K562 (cell line): Measurements from ENCODE around the gene LRTM1. TPM values are rescaled to one million over a fixed set of nuclear protein-coding genes. Genes with fewer than 3 reads are reported as not detected.

Source experiments
- ATAC-seq: fragments of 200-7000 bp; cut with Tn5 transposase; 3 replicates; pipeline ENCODE4 v1.9.1; 2020; ENCODE audit warnings: moderate library complexity
- BruUV-seq: library from RNA; stranded (reverse); fragments of 400-500 nt; replicated peaks from 2 replicates; lab custom pipeline; 2021; lab: Mats Ljungman, UMichigan
- CTCF ChIA-PET: fragments of 300-600 bp; formaldehyde crosslinking; extraction: SDS; loops from one replicate; lab custom pipeline; 2021; ENCODE audit warnings: low intra/inter-chr PET ratio; lab: Yijun Ruan, JAX
- POLR2A ChIA-PET: fragments of 300-600, 350-650 bp; sonication (Branson Sonifier 250); formaldehyde crosslinking; extraction: SDS; loops from one replicate; lab custom pipeline; 2021; ENCODE audit warnings: antibody characterized with exemption, inconsistent platforms; lab: Yijun Ruan, JAX
- DNase-seq, 4 experiments: peaks; one replicate each; pipeline versions ENCODE4 v3.0.0 to v3.0.0-alpha.2; 2011 to 2018; ENCODE audit warnings: low spot score in 3 of 4, mixed read lengths in 3 of 4; ENCODE audit errors: extremely low read depth in 1 of 4
- FAIRE-seq: peaks from 2 replicates; lab custom pipeline; 2011; peaks lifted over from hg19 to GRCh38; lab: Jason Lieb, UNC
- H2AFZ ChIP-seq: 2 replicates; pipeline ENCODE4 v1.6.0; 2011; ENCODE audit warnings: low read depth, low read length, control low read depth, inconsistent platforms
- H3K27ac ChIP-seq: fragments of 200-600 bp; 3 replicates; pipeline ENCODE4 v1.8.0; 2011; ENCODE audit warnings: low read depth, mild to moderate bottlenecking, control low read depth, inconsistent platforms, low read length, moderate library complexity, mixed read lengths; ENCODE audit errors: extremely low read depth
- H3K27me3 ChIP-seq, 2 experiments: fragments of 300-600 bp in 1 of 2; 2 replicates in 1 of 2; 3 replicates in 1 of 2; pipeline versions ENCODE4 v1.6.0 to v1.8.0; 2011; ENCODE audit warnings: inconsistent platforms in 2 of 2, low read length in 2 of 2, mild to moderate bottlenecking in 1 of 2, mixed read lengths in 1 of 2, moderate library complexity in 1 of 2; ENCODE audit not compliant: control insufficient read depth in 2 of 2, insufficient read depth in 2 of 2
- H3K36me3 ChIP-seq: fragments of 300-600 bp; 3 replicates; pipeline ENCODE4 v1.8.0; 2011; ENCODE audit warnings: mild to moderate bottlenecking, low read length, inconsistent platforms; ENCODE audit not compliant: control insufficient read depth, insufficient read depth
- H3K4me1 ChIP-seq, 2 experiments: fragments of 200-600 bp in 1 of 2; replicated peaks in 1 of 2; 2 replicates in 1 of 2; 3 replicates in 1 of 2; pipeline versions ENCODE4 v1.5.1 to v1.8.0; 2011; ENCODE audit warnings: inconsistent platforms in 2 of 2, low read length in 2 of 2, mild to moderate bottlenecking in 1 of 2, mixed read lengths in 1 of 2, moderate library complexity in 1 of 2; ENCODE audit not compliant: control insufficient read depth in 2 of 2, insufficient read depth in 2 of 2
- H3K4me2 ChIP-seq: 2 replicates; pipeline ENCODE4 v1.6.1; 2011; ENCODE audit warnings: low read length, control low read depth, inconsistent platforms, mixed read lengths; ENCODE audit not compliant: insufficient read depth
- H3K4me3 ChIP-seq: fragments of 200-600 bp; sonication (generic), shearing (Covaris generic); 2 replicates; pipeline ENCODE4 v1.5.1; 2016; ENCODE audit warnings: control low read depth, inconsistent platforms
- H3K79me2 ChIP-seq: fragments of 200-600 bp; 3 replicates; pipeline ENCODE4 v1.8.0; 2011; ENCODE audit warnings: low read length, inconsistent platforms; ENCODE audit not compliant: control insufficient read depth, insufficient read depth
- H3K9ac ChIP-seq, 2 experiments: 2 replicates each; pipeline versions ENCODE4 v1.6.0 to v1.6.1; 2011; ENCODE audit warnings: low read depth in 2 of 2, low read length in 2 of 2, control low read depth in 1 of 2, inconsistent platforms in 1 of 2, mild to moderate bottlenecking in 1 of 2, mixed read lengths in 1 of 2; ENCODE audit not compliant: insufficient read depth in 1 of 2
- H3K9me1 ChIP-seq: one replicate; pipeline ENCODE4 v1.6.0; 2011; ENCODE audit warnings: inconsistent platforms, mild to moderate bottlenecking, low read length, moderate library complexity; ENCODE audit not compliant: control insufficient read depth, insufficient read depth
- H3K9me3 ChIP-seq: replicated peaks from 2 replicates; pipeline ENCODE4 v1.5.1; 2011; ENCODE audit warnings: low read depth, low read length, inconsistent platforms; ENCODE audit not compliant: control insufficient read depth, insufficient read depth
- H4K20me1 ChIP-seq: replicated peaks from 2 replicates; pipeline ENCODE4 v1.6.1; 2011; ENCODE audit warnings: low read length, inconsistent platforms, mixed read lengths; ENCODE audit not compliant: control insufficient read depth, insufficient read depth
- ATF3 ChIP-seq, 2 experiments: fragments of 450-650 bp in 1 of 2; sonication (generic) in 1 of 2; formaldehyde crosslinking in 1 of 2; IDR thresholded peaks in 1 of 2; conservative IDR thresholded peaks in 1 of 2; 2 replicates each; pipeline versions ENCODE4 v1.6.1 to v1.8.1; 2016 to 2023; ENCODE audit warnings: mild to moderate bottlenecking in 2 of 2, moderate library complexity in 2 of 2, inconsistent platforms in 1 of 2, missing genetic modification reagents in 1 of 2
- E2F1 ChIP-seq: sonication (generic); formaldehyde crosslinking; IDR thresholded peaks from 2 replicates; pipeline ENCODE4 v1.8.1; 2023; ENCODE audit warnings: mild to moderate bottlenecking, missing genetic modification reagents, moderate library complexity
- ETS1 ChIP-seq: conservative IDR thresholded peaks from 2 replicates; pipeline ENCODE4 v1.6.1; 2011; ENCODE audit warnings: low read depth, mild to moderate bottlenecking, low read length; ENCODE audit not compliant: control insufficient read depth
- KDM1A ChIP-seq, 2 experiments: fragments of 450-650 bp; IDR thresholded peaks; 2 replicates each; pipeline ENCODE4 v1.6.1; 2016; ENCODE audit warnings: mild to moderate bottlenecking in 2 of 2
- KLF6 ChIP-seq: fragments of 250-450 bp; sonication (Bioruptor Pico); IDR thresholded peaks from 2 replicates; pipeline ENCODE4 v1.4.0; 2020; ENCODE audit warnings: mild to moderate bottlenecking, moderate library complexity, borderline replicate concordance
- MECOM ChIP-seq: fragments of 250-450 bp; sonication (Bioruptor Pico); IDR thresholded peaks from 2 replicates; pipeline ENCODE4 v1.8.0; 2022; ENCODE audit warnings: inconsistent platforms
- PHF21A ChIP-seq: fragments of 450-650 bp; IDR thresholded peaks from 2 replicates; pipeline ENCODE4 v1.6.1; 2017; ENCODE audit warnings: low read depth, borderline replicate concordance
- PHTF2 ChIP-seq: fragments of 250-450 bp; sonication (Bioruptor Pico); IDR thresholded peaks from 2 replicates; pipeline ENCODE4 v1.5.0; 2021; ENCODE audit warnings: mild to moderate bottlenecking
- RAD21 ChIP-seq, 2 experiments: fragments of 250-450 bp in 1 of 2; fragments of 450-650 bp in 1 of 2; sonication (Bioruptor Pico) in 1 of 2; formaldehyde crosslinking in 1 of 2; IDR thresholded peaks in 1 of 2; conservative IDR thresholded peaks in 1 of 2; 2 replicates each; pipeline versions ENCODE4 v1.4.0 to v1.8.0; 2020 to 2022; ENCODE audit warnings: mild to moderate bottlenecking in 2 of 2, moderate library complexity in 1 of 2
- ZNF41 ChIP-seq: fragments of 250-450 bp; sonication (Bioruptor Pico); conservative IDR thresholded peaks from 2 replicates; pipeline ENCODE4 v1.4.0; 2020; ENCODE audit warnings: mild to moderate bottlenecking
- ZNF431 ChIP-seq: sonication (generic); formaldehyde crosslinking; IDR thresholded peaks from 2 replicates; pipeline ENCODE4 v1.8.0; 2022; ENCODE audit warnings: mild to moderate bottlenecking, missing genetic modification reagents
- WGBS: fragments of 100-300 bp; shearing (Covaris generic); methylation state at CpG from one replicate; pipeline ENCODE4 v1.1.6; 2016; ENCODE audit warnings: low coverage, mixed read lengths; ENCODE audit not compliant: insufficient coverage; ENCODE audit errors: missing lambda C conversion rate; 5-methylcytosine and 5-hydroxymethylcytosine counted together
- in situ Hi-C: fragments of 300-500 bp; cut with MboI; formaldehyde crosslinking; loops from 4 replicates; pipeline ENCODE4 v1.15.0; 2018; ENCODE audit warnings: inconsistent platforms, mixed read lengths
- intact Hi-C: fragments of 100-400 bp; cut with micrococcal nuclease; formaldehyde crosslinking; loops from 2 replicates; pipeline ENCODE4 v1.14.2; 2022
- polyA plus RNA-seq, 8 experiments: library from polyadenylated mRNA; depleted of rRNA in 4 of 8; stranded (reverse) in 5 of 8; unstranded in 3 of 8; fragments of >200 nt; fragmentation: Nextera tagmentation in 2 of 8; fragmentation: Illumina TruSeq in 1 of 8; extraction: Ambion mirVana in 2 of 8; extraction: Trizol in 1 of 8; gene quantifications; 2 replicates each; pipeline versions ENCODE4 v1.2.1 to v1.2.3, GENCODE V29; 2011 to 2014; ENCODE audit warnings: inconsistent platforms in 1 of 8, missing spikeins in 1 of 8
- total RNA-seq, 7 experiments: library from RNA; depleted of rRNA in 6 of 7; stranded (reverse); fragments of >200 nt in 6 of 7; fragmentation: Illumina TruSeq in 2 of 7; extraction: Trizol in 2 of 7; gene quantifications; 2 replicates each; pipeline versions ENCODE4 v1.2.1 to v1.2.3, GENCODE V29; 2011 to 2021; ENCODE audit warnings: low replicate concordance in 1 of 7

Gene LRTM1
- total and polyA plus RNA-seq, 9 of the 15 experiments (the other 6 are each of a cell fraction or from before 2014, with no cell fraction given) = not detected

- H3K9me1 ChIP-seq = no peaks in the 10 kb centered on the region
- H3K9ac ChIP-seq = no peak overlapping the region
- no peak for FAIRE-seq
- H4K20me1 ChIP-seq = no peaks in the 10 kb centered on the region
- no peaks in the 10 kb centered on the region for H3K79me2 ChIP-seq
- DNase-seq = no peak
- TF ChIP-seq ATF3 (IDR thresholded peaks at IDR 0.05) (no peak), ATF3 (CRISPR knock-in tag; conservative IDR thresholded peaks at IDR 0.05) (no peak), ZNF41 (no peak), PHF21A (no peak), MECOM (CRISPR knock-in tag) (no peak)
- H3K27ac ChIP-seq = no peak overlapping the region
- no TSS peak for BruUV-seq
- H3K36me3 ChIP-seq = no peaks in the 10 kb centered on the region
- CTCF ChIA-PET = no interaction called here
- H3K27me3 ChIP-seq = no peaks in the 10 kb centered on the region
- H3K9me3 ChIP-seq = no peaks in the 10 kb centered on the region
- no peak overlapping the region for H3K4me2 ChIP-seq
- in situ Hi-C loops (no loop called here), intact Hi-C loops (no loop called here)
- H2AFZ ChIP-seq = no peak overlapping the region
- POLR2A ChIA-PET = no interaction called here
- 4% methylated on average over 5 of the region's 6 CpGs for WGBS
- H3K4me1 ChIP-seq = peaks cover 0 to 3% of the 10 kb centered on the region in 2 experiments; a peak in 3 of 5 replicates
- ATAC-seq = no peak
- no peak overlapping the region for H3K4me3 ChIP-seq
Measured at GRCh38 chr3:54966979-54967378, 39.1 kb upstream of the LRTM1 start.

- no peaks in the 10 kb centered on the region for H3K79me2 ChIP-seq
- no peak overlapping the region for H3K4me2 ChIP-seq
- in situ Hi-C loops (no loop called here), intact Hi-C loops (no loop called here)
- no peak overlapping the region for H2AFZ ChIP-seq
- BruUV-seq = no TSS peak
- CTCF ChIA-PET = no interaction called here
- no peaks in the 10 kb centered on the region for H3K9me3 ChIP-seq
- no peaks in the 10 kb centered on the region for H4K20me1 ChIP-seq
- H3K27me3 ChIP-seq = no peaks in the 10 kb centered on the region
- no peak for DNase-seq
- no peak overlapping the region for H3K27ac ChIP-seq
- H3K4me1 ChIP-seq = peaks cover 0 to 3% of the 10 kb centered on the region in 2 experiments; a peak in 3 of 5 replicates
- no peak for FAIRE-seq
- H3K9ac ChIP-seq = no peak overlapping the region
- no peaks in the 10 kb centered on the region for H3K36me3 ChIP-seq
- no peak overlapping the region for H3K4me3 ChIP-seq
- ATAC-seq = no peak
- POLR2A ChIA-PET = no interaction called here
- H3K9me1 ChIP-seq = no peaks in the 10 kb centered on the region
- WGBS = 16% methylated on average over 6 of the region's 6 CpGs
- TF ChIP-seq ZNF431 = no peak
- no peak for TF ChIP-seq KLF6 (CRISPR knock-in tag)
- no peak for TF ChIP-seq RAD21 (CRISPR knock-in tag; conservative IDR thresholded peaks at IDR 0.05 in 1 of 2, IDR thresholded peaks at IDR 0.05 in 1 of 2)
- TF ChIP-seq E2F1 (CRISPR knock-in tag) = no peak
- TF ChIP-seq ETS1 = no peak
- no peak for TF ChIP-seq PHTF2 (CRISPR knock-in tag)
- no peak for TF ChIP-seq KDM1A (IDR thresholded peaks at IDR 0.05)
Measured at GRCh38 chr3:54965746-54966145, 37.9 kb upstream of the LRTM1 start.
